ENCODE data around the gene MGAT1.
A peak's percentile ranks its signal among the peaks of the same experiment; 100 is the strongest.
"Not testable (repeated sequence)": the region's sequence is repeated elsewhere in the genome, so short reads cannot be mapped to it uniquely, and the experiment has no call there.

Gene MGAT1

DNA sequence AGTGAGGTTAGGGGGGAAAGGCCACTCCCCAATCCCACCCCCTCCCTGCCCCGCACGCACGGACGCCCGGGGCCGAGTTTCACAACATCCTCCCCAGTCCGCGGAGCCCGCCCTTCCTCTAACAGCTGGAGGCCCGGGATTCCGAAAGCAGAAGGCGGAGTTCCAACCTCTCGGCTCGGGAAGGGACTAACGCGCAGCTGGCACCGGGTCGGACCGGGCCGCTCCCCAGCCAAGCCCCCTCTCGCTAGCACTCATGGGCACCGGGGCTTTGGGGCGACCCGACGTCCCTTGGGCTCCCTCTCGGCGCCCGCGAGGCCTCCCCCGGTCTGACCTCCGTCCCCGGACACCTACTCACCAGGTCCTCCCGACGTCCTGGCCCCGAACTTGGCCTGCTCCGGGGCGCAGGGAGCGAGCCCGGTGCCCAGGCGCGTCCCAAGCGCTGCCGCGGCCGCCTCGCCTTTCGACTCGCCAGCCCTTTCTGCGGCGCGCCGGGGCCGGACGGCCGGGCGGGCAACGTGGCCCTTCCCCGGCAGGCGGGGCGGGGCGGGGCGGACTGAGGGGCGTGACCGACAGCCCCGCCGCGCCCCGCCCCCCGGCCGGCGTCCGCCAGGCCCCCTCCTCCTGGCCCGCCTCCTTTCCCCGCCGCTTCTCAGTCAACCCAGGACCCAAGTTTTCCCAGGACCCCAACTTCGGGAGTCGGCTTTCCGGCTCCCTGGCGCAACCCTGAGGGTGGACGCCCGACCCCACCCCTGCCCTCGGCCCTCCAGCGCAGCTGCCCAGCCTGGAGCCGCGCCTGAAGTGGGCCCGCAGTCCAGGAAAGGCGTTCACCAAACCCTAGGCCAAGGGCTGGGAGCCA is at the start of gene MGAT1:
TSS of gene MGAT1 (minus strand) at position 482 of the 856 bp plus-strand sequence. CDS start 9,835 bp downstream, outside the sequence.
- peak in 45 of 51 donors; percentile 20 to 83 (median 59) for DNase-seq

DNA sequence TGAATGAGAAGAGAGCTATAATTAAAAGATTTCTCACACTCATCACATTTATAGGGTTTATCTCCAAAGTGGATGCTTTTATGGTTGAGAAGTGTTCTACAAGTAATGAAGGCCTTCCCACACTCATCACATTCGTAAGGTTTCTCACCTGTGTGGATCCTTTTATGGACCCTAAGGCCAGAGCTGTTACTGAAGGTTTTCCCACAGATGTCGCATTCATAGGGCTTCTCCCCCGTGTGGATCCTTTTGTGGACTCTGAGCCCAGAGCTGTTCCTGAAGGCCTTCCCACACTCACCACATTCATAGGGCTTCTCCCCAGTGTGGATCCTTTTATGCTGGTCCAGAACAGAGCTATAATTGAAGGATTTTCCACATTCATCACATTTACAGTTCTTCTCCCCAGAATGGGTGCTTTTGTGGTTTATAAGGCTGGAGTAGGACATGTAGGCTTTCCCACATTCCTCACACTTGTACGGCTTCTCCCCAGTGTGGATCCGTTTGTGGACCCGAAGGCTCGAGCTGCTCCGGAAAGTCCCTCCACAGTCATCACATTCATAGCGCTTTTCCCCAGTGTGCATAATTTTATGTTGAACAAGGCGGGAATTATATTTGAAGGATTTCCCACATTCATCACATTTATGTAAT is 48.0 kb upstream of the MGAT1 start:
- no peak for DNase-seq

DNA sequence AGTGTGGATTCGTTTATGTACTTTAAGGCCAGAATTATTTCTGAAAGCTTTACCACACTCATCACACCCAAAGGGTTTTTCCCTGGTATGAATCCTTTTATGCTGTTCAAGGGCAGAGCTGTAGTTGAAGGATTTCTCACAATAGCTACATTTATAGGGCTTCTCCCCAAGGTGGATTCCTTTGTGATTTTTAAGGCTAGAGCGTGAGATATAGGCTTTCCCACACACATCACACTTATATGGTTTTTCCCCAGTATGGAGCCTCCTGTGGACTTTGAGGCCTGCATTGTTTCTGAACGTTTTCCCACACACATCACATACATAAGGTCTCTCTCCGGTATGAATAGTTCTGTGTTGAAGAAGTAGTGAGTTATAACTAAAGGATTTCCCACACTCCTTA is 47.2 kb upstream of the MGAT1 start:
- DNase-seq: no peak

DNA sequence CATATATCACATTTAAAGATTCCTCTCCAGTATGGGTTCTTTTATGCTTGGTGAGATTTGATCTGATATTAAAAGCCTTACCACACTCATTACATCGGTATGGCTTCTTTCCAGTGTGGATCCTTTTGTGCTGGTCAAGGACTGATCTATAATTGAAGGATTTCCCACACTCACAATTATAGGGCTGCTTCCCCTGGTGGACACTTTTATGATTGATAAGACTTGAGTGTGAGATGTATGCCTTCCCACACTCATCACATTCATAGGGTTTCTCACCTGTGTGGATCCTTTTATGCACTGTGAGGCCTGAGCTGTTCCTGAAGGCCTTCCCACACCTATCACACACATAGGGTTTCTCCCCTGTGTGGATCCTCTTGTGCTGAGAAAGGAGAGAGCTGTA is 46.3 kb upstream of the MGAT1 start:
- no peak for DNase-seq

- DNase-seq: no peak
These were observed 45.7 kb upstream of the MGAT1 start for GRCh38 chr5:180848265-180848664.

- DNase-seq: no peak
These were observed 44.4 kb upstream of the MGAT1 start for GRCh38 chr5:180847026-180847425.

GRCh38 chr5:180844858-180845257 is 42.3 kb upstream of the MGAT1 start:
- no peak for DNase-seq

DNA sequence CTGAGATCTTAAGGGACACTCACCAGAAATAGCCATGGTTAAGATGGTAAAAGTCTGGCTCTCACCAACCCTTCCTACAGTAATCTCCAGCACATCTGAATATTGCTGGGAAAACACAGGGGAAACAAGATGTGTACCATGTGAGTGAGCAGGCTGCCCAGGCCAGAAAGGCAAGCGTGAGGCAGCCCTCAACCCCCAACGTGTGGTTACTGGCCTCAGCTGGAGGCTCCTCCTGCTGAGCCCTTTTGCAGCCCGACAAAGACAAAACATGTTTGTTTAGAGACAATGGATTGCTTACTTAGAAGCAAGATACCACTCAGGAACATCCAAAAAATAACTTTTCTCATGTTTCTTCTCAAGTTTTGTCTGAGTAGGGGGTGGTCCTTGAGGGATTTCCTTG is 41.8 kb upstream of the MGAT1 start:
- DNase-seq: no peak

GRCh38 chr5:180839935-180840334 is 37.3 kb upstream of the MGAT1 start:
- DNase-seq: no peak

DNA sequence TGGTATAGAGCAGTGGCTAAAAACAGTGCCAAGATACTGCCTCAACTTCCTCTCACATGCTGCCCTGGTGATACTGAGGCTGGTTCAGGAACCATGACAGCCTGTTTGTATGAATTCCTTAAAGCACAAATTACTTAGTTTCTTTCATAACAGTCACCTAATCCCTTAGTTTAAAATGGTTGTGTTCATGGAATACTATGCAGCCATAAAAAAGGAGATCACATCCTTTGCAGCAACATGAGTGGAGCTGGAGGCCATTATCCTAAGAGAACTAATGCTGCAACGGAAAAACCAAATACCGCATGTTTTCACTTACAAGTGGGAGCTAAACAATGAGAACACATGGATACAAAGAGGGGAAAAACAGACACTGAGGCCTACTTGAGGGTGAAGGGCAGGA is 36.6 kb upstream of the MGAT1 start:
- no peak for DNase-seq

DNA sequence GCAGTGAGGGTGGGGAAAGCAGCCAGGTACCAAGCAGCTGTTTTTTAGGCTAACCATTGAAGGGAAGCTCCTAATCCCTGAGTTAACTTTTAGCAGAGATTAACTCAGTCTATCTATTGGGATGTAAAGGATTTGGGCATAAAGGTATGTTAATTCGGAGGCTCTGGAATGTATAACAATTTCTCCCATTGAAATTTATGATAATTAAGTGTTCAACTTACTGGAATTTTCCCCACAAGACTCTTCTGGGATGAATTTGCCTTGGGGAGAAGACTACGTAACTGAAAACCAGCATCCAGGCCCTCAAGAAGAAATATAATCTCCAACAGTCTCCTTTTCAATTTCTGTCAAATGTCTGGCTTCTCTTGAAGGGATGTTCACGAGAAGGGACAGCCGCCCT is 34.9 kb upstream of the MGAT1 start:
- DNase-seq: no peak

GRCh38 chr5:180832638-180833068 is 30.0 kb upstream of the MGAT1 start:
- no peak for DNase-seq

DNA sequence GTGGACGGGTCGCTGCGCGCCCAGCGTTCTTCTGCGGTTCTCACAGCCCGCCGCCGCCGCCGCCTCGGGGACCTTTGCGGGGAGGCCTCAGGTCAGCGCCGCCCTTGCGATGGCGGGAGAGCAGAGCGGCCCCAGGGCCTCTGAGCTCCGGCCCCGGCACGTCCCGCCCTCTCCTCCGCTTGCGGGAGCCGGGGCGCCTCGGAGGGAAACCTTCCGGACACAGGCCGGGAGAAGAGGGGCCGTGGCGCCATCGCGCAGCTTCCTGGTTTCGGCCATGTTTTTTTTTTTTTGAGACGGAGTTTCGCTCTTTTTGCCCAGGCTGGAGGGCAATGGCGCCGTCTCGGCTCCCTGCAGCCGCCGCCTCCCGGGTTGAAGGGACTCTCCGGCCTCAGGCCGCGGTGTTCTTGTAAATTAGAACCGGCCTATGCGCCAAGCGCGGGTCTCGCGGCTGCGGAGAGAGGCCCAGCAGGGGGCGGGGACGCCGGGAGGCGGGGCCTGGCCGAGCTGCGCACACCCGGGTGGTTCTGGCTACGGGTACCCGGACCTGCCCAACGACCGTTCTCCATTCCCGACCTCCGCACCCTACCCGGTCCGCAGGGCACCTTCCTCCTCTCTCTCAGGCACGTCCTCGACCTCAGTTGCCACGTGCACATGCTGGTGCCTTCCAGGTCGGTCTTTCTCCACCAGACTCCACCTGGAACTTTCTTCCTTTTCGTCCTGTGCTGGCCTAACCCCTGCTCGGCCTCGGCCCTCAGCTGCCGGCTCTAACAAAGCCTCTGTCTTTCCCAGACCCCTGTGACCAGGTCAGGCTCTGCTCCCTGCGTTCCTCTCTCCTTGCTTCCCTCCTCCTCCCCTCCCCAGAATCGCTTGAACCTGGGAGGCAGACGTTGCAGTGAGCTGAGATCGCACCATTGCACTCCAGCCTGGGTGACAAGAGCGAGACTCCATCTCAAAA is 28.8 kb upstream of the MGAT1 start:
- DNase-seq: peak; percentile 30 to 91 (median 77)

DNA sequence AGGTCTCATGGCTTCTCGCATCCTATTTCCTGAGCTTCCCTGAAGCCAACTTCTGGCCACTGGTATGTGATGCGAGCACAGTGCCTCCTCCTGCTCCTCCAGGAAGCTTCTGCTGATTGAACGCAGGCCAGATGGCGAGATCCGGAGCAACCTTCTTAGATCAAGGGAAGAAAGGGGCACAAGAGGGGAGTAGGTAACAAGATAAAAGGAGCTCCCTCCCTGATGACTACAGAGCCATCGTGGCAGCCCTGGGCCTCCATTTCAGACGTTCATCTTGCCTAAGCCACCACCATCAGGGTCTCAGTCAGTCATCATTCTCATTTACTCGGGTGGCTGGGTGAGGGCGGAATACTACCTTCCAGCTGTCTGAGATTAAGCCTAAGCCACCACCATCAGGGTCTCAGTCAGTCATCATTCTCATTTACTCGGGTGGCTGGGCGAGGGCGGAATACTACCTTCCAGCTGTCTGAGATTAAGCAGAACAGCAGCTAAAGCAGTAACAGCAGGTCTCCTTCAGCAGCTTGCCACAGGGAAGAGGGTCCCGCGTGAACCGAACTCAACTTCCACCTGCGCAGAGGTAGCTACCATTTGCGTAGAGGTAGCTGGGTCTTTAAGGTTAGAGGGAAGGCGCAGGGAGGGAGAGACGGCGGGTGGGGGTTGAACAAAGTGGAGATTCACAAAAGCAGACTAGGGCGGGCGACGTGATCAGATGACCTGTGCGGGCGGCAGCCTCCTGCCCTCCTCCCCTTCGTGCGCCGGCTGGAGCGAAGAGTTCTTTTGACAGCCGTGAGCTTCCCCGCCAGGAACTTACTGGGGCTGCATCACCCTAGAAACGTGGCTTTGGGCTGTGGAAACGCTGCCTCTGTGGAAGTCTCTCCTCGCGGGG is 27.9 kb upstream of the MGAT1 start:
- DNase-seq: peak in 41 of 51 donors; percentile 28 to 81 (median 57)

DNA sequence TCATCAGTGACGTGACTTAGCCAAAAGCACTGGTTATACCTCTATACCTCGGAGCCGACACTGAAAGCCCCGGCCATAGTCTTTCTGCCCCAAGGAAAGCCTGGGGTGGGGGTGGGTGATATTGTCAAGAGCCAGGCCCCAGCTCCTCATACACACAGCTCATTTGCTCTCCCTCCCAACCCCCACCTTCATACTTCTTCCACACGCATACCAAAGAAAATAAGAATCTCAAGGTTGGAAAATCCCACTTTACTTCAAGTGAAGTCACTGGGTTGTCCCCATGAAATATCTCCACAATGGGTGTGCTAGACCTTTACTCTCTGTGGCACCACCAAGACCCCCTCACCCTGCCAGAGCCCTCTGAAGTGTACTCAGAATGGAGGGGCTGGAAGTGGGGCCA is 27.1 kb upstream of the MGAT1 start:
- DNase-seq: no peak

GRCh38 chr5:180828756-180829531 is 26.3 kb upstream of the MGAT1 start:
- not testable (repeated sequence) for DNase-seq

DNA sequence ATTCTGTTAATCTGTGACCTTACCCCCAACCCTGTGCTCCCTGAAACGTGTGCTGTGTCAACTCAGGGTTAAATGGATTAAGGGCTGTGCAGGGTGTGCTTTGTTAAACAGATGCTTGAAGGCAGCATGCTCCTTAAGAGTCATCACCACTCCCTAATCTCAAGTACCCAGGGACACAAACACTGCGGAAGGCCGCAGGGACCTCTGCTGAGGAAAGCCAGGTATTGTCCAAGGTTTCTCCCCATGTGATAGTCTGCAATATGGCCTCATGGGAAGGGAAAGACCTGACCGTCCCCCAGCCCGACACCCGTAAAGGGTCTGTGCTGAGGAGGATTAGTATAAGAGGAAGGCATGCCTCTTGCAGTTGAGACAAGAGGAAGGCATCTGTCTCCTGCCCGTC is 24.8 kb upstream of the MGAT1 start:
- DNase-seq: not testable (repeated sequence)

DNA sequence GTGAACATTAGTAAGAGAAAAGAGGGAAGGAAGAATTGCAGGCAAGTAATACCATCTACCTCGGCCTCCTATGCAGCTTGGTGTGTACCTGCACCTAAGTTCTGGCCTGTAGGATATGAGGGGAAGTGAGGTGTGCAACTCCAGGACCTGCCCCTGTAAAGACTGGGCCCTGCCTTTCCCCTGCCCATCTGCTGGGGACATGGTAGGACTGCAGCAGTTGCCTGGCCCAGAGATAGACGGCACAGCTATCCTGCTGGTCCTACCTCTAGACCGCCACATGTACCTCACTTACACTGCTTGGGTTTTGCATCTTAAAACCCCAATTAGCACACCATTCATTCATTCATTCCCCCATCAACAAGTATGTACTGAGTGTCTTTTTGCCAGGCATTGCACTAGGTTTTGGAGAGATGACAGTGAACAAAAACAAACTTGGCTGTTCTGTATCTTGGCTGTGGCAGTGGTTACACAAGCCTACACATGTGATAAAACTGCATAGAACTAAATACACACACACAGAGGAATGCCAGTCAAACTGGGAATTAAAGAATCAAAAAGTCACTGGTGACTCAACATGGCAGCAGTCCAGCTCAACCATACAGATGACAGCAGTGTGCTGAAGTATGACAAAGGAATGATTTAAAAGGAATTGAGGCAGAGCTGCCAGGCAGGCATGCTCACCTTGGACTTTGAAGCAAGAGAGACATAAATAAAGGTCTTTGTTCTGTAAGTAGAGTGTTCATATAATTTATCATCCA is 23.3 kb upstream of the MGAT1 start:
- peak in 1 of 51 donors; percentile 35 for DNase-seq

All from hypothalamus (tissue), 51 donors.